ENCODE measurements around the gene ZDHHC22. TPM values are rescaled to one million over a fixed set of nuclear protein-coding genes. Genes with fewer than 3 reads are reported as not detected.
A peak's percentile ranks its signal among the peaks of the same experiment; 100 is the strongest.

Gene ZDHHC22
- total RNA-seq, 1 donor from 2014 or later: 0.30 TPM

DNA sequence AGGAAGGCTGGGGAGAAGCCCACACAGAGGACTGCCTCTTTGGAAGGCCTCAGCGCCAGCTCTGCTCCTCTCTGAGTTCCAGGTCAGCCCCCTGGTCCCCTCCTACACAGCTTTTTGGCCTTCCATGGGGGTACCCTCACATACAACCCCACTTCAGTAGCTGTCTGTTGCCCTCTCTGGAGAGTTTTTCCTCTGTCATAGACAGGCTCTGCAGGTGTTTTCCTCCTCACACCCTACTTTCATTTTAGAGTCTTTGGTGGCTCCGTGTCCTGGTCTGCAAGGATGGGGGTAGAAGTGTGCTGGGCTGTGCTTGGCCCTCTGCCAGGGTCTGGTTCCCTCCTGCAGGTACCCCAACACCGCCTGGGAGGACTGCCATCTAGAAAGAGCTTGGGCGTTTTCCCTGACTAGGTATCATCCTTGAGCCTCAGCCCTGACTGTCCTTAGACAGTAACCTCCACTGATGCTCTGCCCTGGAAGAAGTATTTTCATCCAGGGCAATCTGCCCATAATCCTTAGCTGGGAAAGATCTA, 15.1 kb downstream of the ZDHHC22 start:
- H3K36me3 Mint-ChIP-seq (ENCODE audit: low read depth): peaks cover 3% of the 10 kb centered on the region
- H3K4me1 Mint-ChIP-seq (ENCODE audit: low read depth): peaks cover 9% of the 10 kb centered on the region
- no peak overlapping the region for H3K4me3 Mint-ChIP-seq (ENCODE audit: unreplicated experiment)
- no peak for DNase-seq (ENCODE audit: low spot score)
- TF ChIP-seq, protein P1, sequence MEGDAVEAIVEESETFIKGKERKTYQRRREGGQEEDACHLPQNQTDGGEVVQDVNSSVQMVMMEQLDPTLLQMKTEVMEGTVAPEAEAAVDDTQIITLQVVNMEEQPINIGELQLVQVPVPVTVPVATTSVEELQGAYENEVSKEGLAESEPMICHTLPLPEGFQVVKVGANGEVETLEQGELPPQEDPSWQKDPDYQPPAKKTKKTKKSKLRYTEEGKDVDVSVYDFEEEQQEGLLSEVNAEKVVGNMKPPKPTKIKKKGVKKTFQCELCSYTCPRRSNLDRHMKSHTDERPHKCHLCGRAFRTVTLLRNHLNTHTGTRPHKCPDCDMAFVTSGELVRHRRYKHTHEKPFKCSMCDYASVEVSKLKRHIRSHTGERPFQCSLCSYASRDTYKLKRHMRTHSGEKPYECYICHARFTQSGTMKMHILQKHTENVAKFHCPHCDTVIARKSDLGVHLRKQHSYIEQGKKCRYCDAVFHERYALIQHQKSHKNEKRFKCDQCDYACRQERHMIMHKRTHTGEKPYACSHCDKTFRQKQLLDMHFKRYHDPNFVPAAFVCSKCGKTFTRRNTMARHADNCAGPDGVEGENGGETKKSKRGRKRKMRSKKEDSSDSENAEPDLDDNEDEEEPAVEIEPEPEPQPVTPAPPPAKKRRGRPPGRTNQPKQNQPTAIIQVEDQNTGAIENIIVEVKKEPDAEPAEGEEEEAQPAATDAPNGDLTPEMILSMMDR (IDR thresholded peaks at IDR 0.05): no peak
- no peak overlapping the region for H3K27ac Mint-ChIP-seq (ENCODE audit: unreplicated experiment)
- no peaks in the 10 kb centered on the region for H3K9me3 Mint-ChIP-seq (ENCODE audit: low read depth)
- peaks cover 41% of the 10 kb centered on the region for H3K27me3 Mint-ChIP-seq (ENCODE audit: low read depth)

DNA sequence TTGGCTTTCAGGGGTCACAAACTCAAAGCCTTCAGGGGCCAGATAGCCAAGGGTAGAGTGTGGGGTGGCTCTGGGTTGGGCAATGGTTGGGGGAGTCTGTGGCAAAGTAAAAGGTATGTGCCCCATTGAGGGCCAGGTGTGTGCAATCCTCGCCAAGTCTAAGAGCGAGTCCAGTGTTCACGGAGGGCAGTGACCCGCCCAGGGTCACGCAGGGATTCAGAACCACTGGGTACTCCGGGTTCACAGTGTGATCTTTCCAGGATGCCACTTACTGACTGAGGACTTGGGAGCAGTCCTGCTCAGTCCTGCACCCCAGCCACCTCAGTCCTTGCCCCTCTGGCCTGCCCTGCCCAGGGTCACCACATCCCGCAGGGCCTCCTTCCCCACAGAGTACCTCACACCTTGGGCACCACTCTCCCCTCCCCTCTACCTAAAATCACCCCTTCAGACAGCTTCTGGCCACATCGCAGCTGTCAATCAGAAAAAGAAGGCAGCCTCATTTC, 15.7 kb downstream of the ZDHHC22 start:
- peaks cover 38% of the 10 kb centered on the region for H3K27me3 Mint-ChIP-seq (ENCODE audit: low read depth)
- no peak overlapping the region for H3K4me3 Mint-ChIP-seq (ENCODE audit: unreplicated experiment)

DNA sequence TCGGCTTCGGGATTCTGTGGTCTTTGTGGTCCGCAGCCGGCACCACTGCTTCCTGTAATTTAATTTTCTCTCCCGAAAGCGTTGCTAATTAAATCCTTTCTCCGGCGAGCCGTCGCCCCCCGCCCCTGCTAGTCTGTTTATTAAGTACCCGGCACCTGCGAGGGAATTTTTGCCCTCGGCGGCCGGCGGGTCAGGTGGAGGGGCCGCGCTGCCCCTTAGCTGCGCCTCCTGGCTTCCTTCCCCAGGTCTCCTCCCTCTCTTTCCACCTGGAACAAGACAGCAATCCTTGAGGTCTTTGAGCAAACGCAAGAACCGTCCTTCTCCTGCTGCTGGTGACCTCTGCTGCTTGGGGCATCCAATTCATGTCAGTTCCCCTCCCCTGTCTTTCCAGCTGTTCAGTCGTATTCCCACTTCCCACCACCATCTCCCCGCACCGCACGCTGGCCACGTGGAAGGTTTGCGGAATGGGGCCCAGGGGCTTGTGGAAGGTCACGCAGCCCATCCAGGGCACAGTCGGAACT, 16.2 kb downstream of the ZDHHC22 start:
- H3K36me3 Mint-ChIP-seq (ENCODE audit: low read depth): peaks cover 5% of the 10 kb centered on the region
- no peak for DNase-seq (ENCODE audit: low spot score)
- H3K27ac Mint-ChIP-seq (ENCODE audit: unreplicated experiment): no peak overlapping the region
- H3K4me1 Mint-ChIP-seq (ENCODE audit: low read depth): peaks cover 9% of the 10 kb centered on the region
- peak overlapping the region; percentile 50 for H3K4me3 Mint-ChIP-seq (ENCODE audit: unreplicated experiment)
- peaks cover 38% of the 10 kb centered on the region for H3K27me3 Mint-ChIP-seq (ENCODE audit: low read depth)
- TF ChIP-seq, protein P1 (IDR thresholded peaks at IDR 0.05): peak; percentile 70
- no peaks in the 10 kb centered on the region for H3K9me3 Mint-ChIP-seq (ENCODE audit: low read depth)

More for the DNA sequence above, 15.7 kb downstream of the ZDHHC22 start:
- no peak for DNase-seq (ENCODE audit: low spot score)
- Mint-ChIP-seq H3K4me1 (ENCODE audit: low read depth) (peaks cover 9% of the 10 kb centered on the region), H3K36me3 (ENCODE audit: low read depth) (peaks cover 4% of the 10 kb centered on the region), H3K9me3 (ENCODE audit: low read depth) (no peaks in the 10 kb centered on the region), H3K27ac (ENCODE audit: unreplicated experiment) (no peak overlapping the region)
- TF ChIP-seq, protein P1 (IDR thresholded peaks at IDR 0.05): no peak

DNA sequence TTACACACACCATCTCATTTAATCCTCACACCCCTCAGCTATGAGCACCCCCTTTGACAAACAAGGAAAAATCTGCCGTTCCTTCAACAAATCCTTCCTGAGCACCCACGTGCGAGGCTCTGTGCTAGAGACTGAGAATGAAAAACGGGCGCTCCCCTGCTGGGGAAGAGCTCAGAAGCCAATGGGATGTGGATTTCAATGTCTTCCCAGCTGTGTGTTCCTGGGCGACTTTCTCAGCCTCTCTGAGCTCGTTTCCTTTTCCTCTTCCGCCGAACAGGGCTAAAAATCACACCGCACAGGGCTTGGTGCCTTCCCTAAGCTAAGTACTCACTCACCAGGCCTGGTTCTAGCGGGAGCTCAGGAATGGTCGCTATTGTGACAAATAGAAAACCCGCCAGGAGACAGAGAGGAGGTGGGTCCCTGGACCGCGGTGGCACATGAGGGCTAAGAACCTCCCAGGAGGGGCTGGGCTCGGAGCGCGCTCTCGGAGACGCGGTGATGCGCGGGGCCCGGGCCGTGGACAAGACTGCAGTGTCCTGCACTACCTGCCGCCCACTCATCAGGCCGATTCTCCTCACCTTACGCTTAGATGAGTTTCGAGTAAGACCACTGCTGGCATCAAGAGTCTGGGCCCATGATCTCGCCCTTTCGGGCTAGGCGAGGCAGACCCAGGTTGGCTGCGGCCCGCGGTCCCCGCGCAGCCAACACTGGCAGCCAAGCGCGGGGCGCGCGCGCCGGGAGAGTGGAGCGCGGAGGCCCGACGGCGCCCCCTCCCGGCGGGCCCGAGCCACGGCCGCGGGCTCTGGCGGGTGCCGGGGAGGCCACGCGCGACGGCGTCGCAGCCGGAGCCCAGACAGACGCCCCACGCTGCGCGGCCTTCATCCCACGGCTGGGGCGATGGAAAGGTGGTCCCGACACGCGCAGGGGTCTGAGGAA, 17.0 kb downstream of the ZDHHC22 start:
- peak overlapping the region; percentile 70 for H3K4me3 Mint-ChIP-seq (ENCODE audit: unreplicated experiment)

More for the DNA sequence above, 17.0 kb downstream of the ZDHHC22 start:
- H3K36me3 Mint-ChIP-seq (ENCODE audit: low read depth): peaks cover 5% of the 10 kb centered on the region
- TF ChIP-seq, protein P1 (IDR thresholded peaks at IDR 0.05): peak; percentile 82
- no peak overlapping the region for H3K27ac Mint-ChIP-seq (ENCODE audit: unreplicated experiment)
- H3K9me3 Mint-ChIP-seq (ENCODE audit: low read depth): no peaks in the 10 kb centered on the region
- peaks cover 34% of the 10 kb centered on the region for H3K27me3 Mint-ChIP-seq (ENCODE audit: low read depth)
- DNase-seq (ENCODE audit: low spot score): no peak
- H3K4me1 Mint-ChIP-seq (ENCODE audit: low read depth): peaks cover 9% of the 10 kb centered on the region

Measured in chondrocyte (in vitro differentiated cells).